ENCODE data around the gene ARHGEF10L. TPM values are rescaled to one million over a fixed set of nuclear protein-coding genes. Genes with fewer than 3 reads are reported as not detected.

The ARHGEF10L gene
- total RNA-seq, 1 experiment from 2014 or later: 21.6 TPM

GRCh38 chr1:17553975-17554700 lies 14.6 kb downstream of the ARHGEF10L start:
- TF ChIP-seq CTCF (conservative IDR thresholded peaks at IDR 0.05) (no peak), EZH2 (IDR thresholded peaks at IDR 0.05; ENCODE audit: low read depth) (no peak)
- no peak overlapping the region for H2AFZ ChIP-seq
- peak; percentile 91 to 96 for DNase-seq
- no peaks in the 10 kb centered on the region for H3K9me3 ChIP-seq (ENCODE audit: insufficient read depth, low read depth)
- peak overlapping the region; percentile 95 for H3K27ac ChIP-seq
- H4K20me1 ChIP-seq (ENCODE audit: insufficient read depth): no peaks in the 10 kb centered on the region
- H3K4me3 ChIP-seq: no peak overlapping the region; the same call in 1 of the 2 replicates
- H3K36me3 ChIP-seq (ENCODE audit: low read depth): no peaks in the 10 kb centered on the region
- intact Hi-C loops (cut with micrococcal nuclease; ENCODE audit: unreplicated experiment): loop anchor here (1.0 to 5.0 kb wide), 4 partner anchors 15 to 53 kb away; no protein-coding TSS in a partner anchor
- H3K4me2 ChIP-seq: peak overlapping the region; percentile 71
- H3K79me2 ChIP-seq (ENCODE audit: low read depth): peaks cover 60% of the 10 kb centered on the region
- ChIA-PET POLR2A (ENCODE audit: unreplicated experiment) (interaction anchor here (0.5 to 1.0 kb wide), 6 partner anchors 16 to 847 kb away, joined by 3 to 9 read pairs (median 6); no protein-coding TSS in a partner anchor), CTCF (interaction anchor here (0.6 to 0.9 kb wide), 2 partner anchors 15 to 52 kb away, joined by 3 to 4 read pairs; partner anchors contain the start of gene ARHGEF10L)
- peaks cover 65% of the 10 kb centered on the region for H3K4me1 ChIP-seq (replicated peaks; ENCODE audit: insufficient read depth)
- no peaks in the 10 kb centered on the region for H3K9me2 ChIP-seq (ENCODE audit: insufficient read depth)
- H3F3A ChIP-seq (ENCODE audit: insufficient read depth, low read depth): peaks cover 57% of the 10 kb centered on the region
- TSS peak; percentile 90 for BruUV-seq (replicated peaks)
- H3K27me3 ChIP-seq (ENCODE audit: insufficient read depth, low read depth): no peaks in the 10 kb centered on the region

- Histone ChIP-seq H2AFZ (no peak overlapping the region), H3F3A (ENCODE audit: insufficient read depth, low read depth) (peaks cover 61% of the 10 kb centered on the region), H3K4me2 (peak overlapping the region; percentile 56; the same call in 1 of the 2 replicates), H3K4me3 (no peak overlapping the region), H3K9me2 (ENCODE audit: insufficient read depth) (no peaks in the 10 kb centered on the region), H3K79me2 (ENCODE audit: low read depth) (peaks cover 57% of the 10 kb centered on the region), H3K9me3 (ENCODE audit: insufficient read depth, low read depth) (no peaks in the 10 kb centered on the region), H3K27ac (peak overlapping the region; percentile 95), H3K36me3 (ENCODE audit: low read depth) (no peaks in the 10 kb centered on the region), H4K20me1 (ENCODE audit: insufficient read depth) (no peaks in the 10 kb centered on the region), H3K27me3 (ENCODE audit: insufficient read depth, low read depth) (no peaks in the 10 kb centered on the region), H3K4me1 (replicated peaks; ENCODE audit: insufficient read depth) (peaks cover 65% of the 10 kb centered on the region)
- intact Hi-C loops (cut with micrococcal nuclease; ENCODE audit: unreplicated experiment): loop anchor here (1.0 to 5.0 kb wide), 4 partner anchors 14 to 52 kb away; no protein-coding TSS in a partner anchor
- CTCF ChIA-PET: interaction anchor here (0.7 kb wide), 1 partner anchor 1403 kb away, joined by 3 read pairs; no protein-coding TSS in a partner anchor
- TF ChIP-seq CTCF (conservative IDR thresholded peaks at IDR 0.05) (no peak), EZH2 (IDR thresholded peaks at IDR 0.05; ENCODE audit: low read depth) (no peak)
- no TSS peak for BruUV-seq (replicated peaks)
- POLR2A ChIA-PET (ENCODE audit: unreplicated experiment): no interaction called here
- DNase-seq: no peak
These were observed 15.5 kb downstream of the ARHGEF10L start for GRCh38 chr1:17554954-17555353.

GRCh38 chr1:17557986-17558385 lies 18.5 kb downstream of the ARHGEF10L start:
- no peaks in the 10 kb centered on the region for H3K27me3 ChIP-seq (ENCODE audit: insufficient read depth, low read depth)
- CTCF ChIA-PET: no interaction called here
- H3K27ac ChIP-seq: 0 out of 2 replicates have a peak overlapping the region, but pooled peaks have one; percentile 95
- TF ChIP-seq CTCF (conservative IDR thresholded peaks at IDR 0.05) (no peak), EZH2 (IDR thresholded peaks at IDR 0.05; ENCODE audit: low read depth) (no peak)
- H3K79me2 ChIP-seq (ENCODE audit: low read depth): peaks cover 68% of the 10 kb centered on the region
- H3K4me1 ChIP-seq (replicated peaks; ENCODE audit: insufficient read depth): peaks cover 67% of the 10 kb centered on the region
- POLR2A ChIA-PET (ENCODE audit: unreplicated experiment): no interaction called here
- H4K20me1 ChIP-seq (ENCODE audit: insufficient read depth): no peaks in the 10 kb centered on the region
- H3F3A ChIP-seq (ENCODE audit: insufficient read depth, low read depth): peaks cover 59% of the 10 kb centered on the region
- H3K36me3 ChIP-seq (ENCODE audit: low read depth): no peaks in the 10 kb centered on the region
- BruUV-seq (replicated peaks): no TSS peak
- no peaks in the 10 kb centered on the region for H3K9me2 ChIP-seq (ENCODE audit: insufficient read depth)
- H3K4me3 ChIP-seq: no peak overlapping the region
- H3K9me3 ChIP-seq (ENCODE audit: insufficient read depth, low read depth): no peaks in the 10 kb centered on the region
- H3K4me2 ChIP-seq: no peak overlapping the region
- intact Hi-C loops (cut with micrococcal nuclease; ENCODE audit: unreplicated experiment): no loop called here
- no peak for DNase-seq
- H2AFZ ChIP-seq: no peak overlapping the region
